Mesenteric fat pad (tissue), 1 donor: ENCODE results near the gene TCF23. TPM values are rescaled to one million over a fixed set of nuclear protein-coding genes. Genes with fewer than 3 reads are reported as not detected.
"Not testable (repeated sequence)": the region's sequence is repeated elsewhere in the genome, so short reads cannot be mapped to it uniquely, and the experiment has no call there.

Experiments used
- DNase-seq: peaks from one replicate; pipeline ENCODE4 v3.0.0-alpha.2; 2020; ENCODE audit warnings: low spot score
- total RNA-seq: library from RNA; stranded (reverse); fragmentation: NEBNext Ultra II Directional; extraction: Animal tissue kit (Norgen Biotek cat#: 25700); gene quantifications from one replicate; pipeline ENCODE4 v1.2.1, GENCODE V29; 2021
- donor health status: DM: yes; HTN: yes; CAD: no.

The TCF23 gene
- total RNA-seq, 1 donor from 2014 or later, result 0.48 TPM

- DNase-seq, result no peak
Observed at GRCh38 chr2:27186613-27187345, 38.0 kb downstream of the TCF23 start.

- no peak for DNase-seq
Observed at GRCh38 chr2:27189989-27190388, 41.2 kb downstream of the TCF23 start.

GRCh38 chr2:27191070-27191829, 42.4 kb downstream of the TCF23 start:
- no peak for DNase-seq

DNA sequence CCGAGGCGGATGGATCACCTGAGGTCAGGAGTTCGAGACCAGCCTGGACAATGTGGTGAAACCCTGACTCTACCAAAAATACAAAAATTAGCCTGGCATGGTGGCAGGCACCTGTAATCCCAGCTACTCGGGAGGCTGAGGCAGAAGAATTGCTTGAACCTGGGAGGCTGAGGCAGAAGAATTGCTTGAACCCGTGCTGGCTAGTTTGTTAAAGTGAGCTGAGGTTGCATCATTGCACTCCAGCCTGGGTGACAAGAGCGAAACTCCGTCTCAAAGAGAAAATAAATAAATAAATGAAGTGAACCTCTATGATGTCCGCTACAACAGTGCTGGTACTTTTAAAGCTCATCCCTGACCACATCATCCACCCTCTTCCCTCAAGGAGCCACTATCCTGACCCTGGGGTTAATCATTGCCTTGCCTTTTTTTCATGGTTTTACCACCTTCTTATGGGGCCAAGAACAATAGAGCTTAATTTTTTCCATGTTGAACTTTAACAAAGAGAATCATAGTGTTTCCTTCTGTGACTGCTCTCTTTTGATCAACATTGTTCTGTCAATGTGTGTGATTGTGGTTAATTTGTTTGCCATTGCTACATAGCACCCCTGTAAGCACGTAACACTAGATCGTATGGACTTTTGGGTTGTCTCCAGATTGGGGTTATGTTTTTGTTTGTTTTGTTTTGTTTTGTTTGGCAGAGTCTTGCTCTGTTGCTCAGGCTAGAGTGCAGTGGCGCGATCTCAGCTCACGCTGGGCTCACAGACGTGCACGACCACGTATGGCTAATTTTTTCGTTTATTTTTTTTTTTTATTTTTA, 45.9 kb downstream of the TCF23 start:
- no peak for DNase-seq

- not testable (repeated sequence) for DNase-seq
Observed at GRCh38 chr2:27195799-27196198, 47.0 kb downstream of the TCF23 start.

DNA sequence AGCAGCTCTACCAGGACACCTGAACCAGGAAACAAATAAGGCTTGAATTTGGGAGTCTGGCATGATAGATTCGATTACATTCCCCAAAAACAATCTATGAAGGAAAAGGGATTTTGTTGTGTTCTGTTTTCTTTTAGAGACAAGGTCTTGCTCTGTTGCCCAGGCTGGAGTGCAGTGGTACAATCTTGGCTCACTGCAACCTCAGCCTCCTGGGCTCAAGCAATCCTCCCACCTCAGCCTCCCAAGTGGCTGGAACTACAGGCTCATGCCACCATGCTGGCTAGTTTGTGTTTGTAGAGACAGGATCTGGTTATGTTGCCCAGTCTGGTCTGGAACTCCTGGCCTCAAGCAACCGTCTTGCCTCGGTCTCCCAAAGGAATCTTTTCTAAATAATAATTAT, 49.3 kb downstream of the TCF23 start:
- DNase-seq, result not testable (repeated sequence)

- DNase-seq, result no peak
Observed at GRCh38 chr2:27198627-27199026, 49.8 kb downstream of the TCF23 start.

GRCh38 chr2:27199241-27199640, 50.4 kb downstream of the TCF23 start:
- DNase-seq, result no peak

DNA sequence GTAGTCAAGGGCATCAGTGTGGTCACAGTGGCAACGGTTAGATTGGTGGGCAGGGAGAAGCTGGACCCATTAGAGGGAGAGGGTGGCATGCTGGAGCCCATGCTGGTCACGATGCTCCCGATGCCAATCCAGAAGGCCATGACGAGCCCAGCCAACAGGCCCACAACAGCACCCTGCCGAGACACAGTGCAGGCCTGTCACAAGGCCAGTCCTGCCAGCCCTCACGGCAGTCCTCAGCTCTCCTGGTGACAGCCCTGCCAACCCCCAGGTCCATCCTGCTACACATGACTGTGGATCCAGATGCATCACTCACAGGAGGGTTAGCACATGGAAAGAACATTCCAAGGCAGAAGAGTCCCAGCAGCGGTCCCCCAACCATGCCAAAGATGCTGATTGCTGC, 52.9 kb downstream of the TCF23 start:
- no peak for DNase-seq

- no peak for DNase-seq
Observed at GRCh38 chr2:27202854-27203253, 54.0 kb downstream of the TCF23 start.

DNA sequence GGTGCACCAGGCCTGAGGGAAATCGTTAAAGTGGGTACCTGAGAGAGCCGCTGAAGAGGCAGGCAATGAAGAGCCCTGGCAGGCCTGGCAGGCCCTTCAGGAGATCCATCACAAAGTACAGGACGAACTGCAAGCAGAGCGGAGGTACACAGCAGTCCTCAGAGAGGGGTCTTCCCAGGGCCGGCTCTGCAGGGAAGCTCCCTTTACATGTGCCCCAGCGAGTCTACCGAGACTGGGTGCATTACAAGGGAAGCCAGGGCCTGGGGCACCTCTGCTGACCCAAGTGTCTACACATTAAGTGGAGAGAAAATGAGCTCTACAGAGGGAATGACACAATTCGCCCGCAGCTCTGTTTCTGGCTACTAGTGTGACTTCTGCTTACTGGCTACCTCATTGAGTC, 54.9 kb downstream of the TCF23 start:
- DNase-seq, result no peak

GRCh38 chr2:27204566-27204965, 55.8 kb downstream of the TCF23 start:
- DNase-seq, result no peak

DNA sequence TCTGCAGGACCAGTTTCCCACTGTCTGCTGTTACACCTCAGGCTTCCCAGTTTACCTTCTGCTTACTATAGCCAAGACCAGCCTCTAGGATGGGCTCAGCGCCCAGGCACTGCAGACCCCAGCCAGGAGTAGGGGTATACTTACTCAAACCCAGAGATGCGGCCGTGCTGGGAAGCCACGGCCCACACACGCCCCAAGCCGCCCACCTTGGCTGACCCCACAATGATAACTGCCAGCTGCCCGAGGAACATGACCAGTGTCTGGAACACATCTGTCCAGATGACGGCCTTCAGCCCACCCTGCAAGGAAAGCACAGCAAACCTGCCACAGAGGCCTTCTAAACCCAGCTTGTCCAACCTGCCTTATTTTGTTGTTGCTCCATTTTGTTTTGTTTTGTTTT, 56.4 kb downstream of the TCF23 start:
- DNase-seq, result no peak

- no peak for DNase-seq
Observed at GRCh38 chr2:27206346-27206745, 57.5 kb downstream of the TCF23 start.

Other genes with a start within 250 kb of the TCF23 start
- 65.2 TPM for gene MAPRE3, start 178.4 kb upstream of the TCF23 start, total RNA-seq
- 148 TPM for gene TMEM214, start 116.0 kb upstream of the TCF23 start, total RNA-seq
- 20.3 TPM for gene AGBL5, start 97.3 kb upstream of the TCF23 start, total RNA-seq
- gene OST4, start 77.3 kb upstream of the TCF23 start, total RNA-seq, result 275 TPM
- 77.4 TPM for gene EMILIN1, start 70.4 kb upstream of the TCF23 start, total RNA-seq
- gene KHK, start 62.2 kb upstream of the TCF23 start, total RNA-seq, result 4.7 TPM
- 11.0 TPM for gene CGREF1, start 29.9 kb upstream of the TCF23 start, total RNA-seq
- gene ABHD1, start 25.2 kb upstream of the TCF23 start, total RNA-seq, result not detected
- 76.5 TPM for gene PREB, start 14.4 kb upstream of the TCF23 start, total RNA-seq
- gene PRR30, start 9.6 kb upstream of the TCF23 start, total RNA-seq, result not detected
- 88.3 TPM for gene ATRAID, start 63.0 kb downstream of the TCF23 start, total RNA-seq
- 79.3 TPM for gene SLC5A6, start 63.3 kb downstream of the TCF23 start, total RNA-seq
- 26.0 TPM for gene CAD, start 68.4 kb downstream of the TCF23 start, total RNA-seq
- not detected for gene SLC30A3, start 114.0 kb downstream of the TCF23 start, total RNA-seq
- gene DNAJC5G, start 126.4 kb downstream of the TCF23 start, total RNA-seq, result not detected
- not detected for gene TRIM54, start 133.4 kb downstream of the TCF23 start, total RNA-seq
- gene UCN, start 159.4 kb downstream of the TCF23 start, total RNA-seq, result 1.0 TPM
- gene MPV17, start 174.1 kb downstream of the TCF23 start, total RNA-seq, result 61.9 TPM
- gene GTF3C2, start 207.8 kb downstream of the TCF23 start, total RNA-seq, result 44.8 TPM
- gene EIF2B4, start 221.3 kb downstream of the TCF23 start, total RNA-seq, result 47.0 TPM
- gene SNX17, start 221.6 kb downstream of the TCF23 start, total RNA-seq, result 110 TPM
- gene ZNF513, start 231.7 kb downstream of the TCF23 start, total RNA-seq, result 20.7 TPM